ENCODE measurements around the gene AGAP1. TPM values are rescaled to one million over a fixed set of nuclear protein-coding genes. Genes with fewer than 3 reads are reported as not detected.

AGAP1 gene
- total RNA-seq, 4 donors from 2014 or later: 23.4 to 46.5 (median 29.3) TPM

- Histone ChIP-seq H3K4me1 (peaks cover 0 to 7% of the 10 kb centered on the region in 2 donors), H3K9me3 (no peaks in the 10 kb centered on the region), H3K4me3 (replicated peaks in 1 of 3) (no peak overlapping the region), H3K27me3 (peaks cover 11% of the 10 kb centered on the region), H3K27ac (no peak overlapping the region), H3K36me3 (no peaks in the 10 kb centered on the region)
- intact Hi-C loops (cut with DNase I): no loop called here
- WGBS, 2 donors: 83 to 92% methylated on average over 3 of the region's 3 CpGs
- no peak for DNase-seq
- TF ChIP-seq CTCF (IDR thresholded peaks at IDR 0.05) (no peak), POLR2A (IDR thresholded peaks at IDR 0.05) (no peak)
Measured at GRCh38 chr2:236155406-236155805, 661.6 kb downstream of the AGAP1 start.

DNA sequence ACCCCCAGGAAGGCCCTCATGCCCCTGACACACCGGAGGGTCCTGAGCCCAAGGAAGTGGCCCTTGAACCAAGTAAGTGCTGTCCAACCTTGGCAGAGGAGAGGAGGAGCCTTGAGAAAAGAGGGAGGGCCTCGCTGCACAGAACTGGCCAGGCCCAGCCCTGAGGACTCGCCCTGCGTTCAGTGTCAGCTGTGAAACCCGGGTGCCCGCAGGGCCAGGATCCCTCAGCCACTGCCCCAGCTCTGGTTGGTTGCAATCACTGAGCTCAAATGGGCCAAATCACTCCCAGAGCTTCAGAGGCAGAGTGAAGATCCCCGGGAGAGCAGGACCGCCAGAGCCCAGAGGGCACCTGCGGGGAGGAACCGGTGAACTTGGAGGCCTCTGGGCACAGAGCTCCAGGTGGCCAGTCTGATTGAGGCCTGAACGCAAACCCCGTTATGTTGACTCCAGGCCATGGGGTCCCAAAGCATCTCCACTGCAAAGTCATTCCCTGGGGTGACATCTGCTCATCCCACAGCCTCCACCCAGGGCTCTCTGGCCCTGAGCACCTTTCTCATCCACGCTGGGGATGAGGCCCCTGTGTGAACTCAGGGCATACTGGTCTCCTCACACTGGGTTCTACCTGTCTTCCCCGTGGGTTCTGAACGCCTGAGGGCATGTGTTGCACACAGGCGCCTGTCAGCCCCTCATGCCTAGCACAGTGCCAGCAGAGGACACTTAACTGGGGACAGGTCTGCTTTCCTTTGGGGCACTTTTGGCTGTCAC is 662.4 kb downstream of the AGAP1 start:
- H3K36me3 ChIP-seq: no peaks in the 10 kb centered on the region
- 85 to 92% methylated on average over 6 to 8 of the region's 16 CpGs for whole genome bisulfite sequencing, 2 donors
- peaks cover 11% of the 10 kb centered on the region for H3K27me3 ChIP-seq
- intact Hi-C loops (cut with DNase I): no loop called here
- H3K4me1 ChIP-seq: peaks cover 0 to 7% of the 10 kb centered on the region in 2 donors
- H3K27ac ChIP-seq: no peak overlapping the region
- H3K9me3 ChIP-seq: no peaks in the 10 kb centered on the region
- DNase-seq: no peak
- TF ChIP-seq POLR2A (IDR thresholded peaks at IDR 0.05) (no peak), CTCF (IDR thresholded peaks at IDR 0.05) (no peak)
- H3K4me3 ChIP-seq (replicated peaks in 1 of 3): no peak overlapping the region

GRCh38 chr2:236156860-236157194 is 663.0 kb downstream of the AGAP1 start:
- DNase-seq: no peak
- Histone ChIP-seq H3K9me3 (no peaks in the 10 kb centered on the region), H3K27me3 (peaks cover 11% of the 10 kb centered on the region), H3K36me3 (no peaks in the 10 kb centered on the region), H3K4me3 (replicated peaks in 1 of 3) (no peak overlapping the region), H3K4me1 (peaks cover 0 to 7% of the 10 kb centered on the region in 2 donors), H3K27ac (no peak overlapping the region)
- intact Hi-C loops (cut with DNase I): no loop called here
- WGBS, 2 donors: 80 to 88% methylated on average over 6 to 7 of the region's 7 CpGs
- TF ChIP-seq CTCF (IDR thresholded peaks at IDR 0.05) (no peak), POLR2A (IDR thresholded peaks at IDR 0.05) (no peak)

DNA sequence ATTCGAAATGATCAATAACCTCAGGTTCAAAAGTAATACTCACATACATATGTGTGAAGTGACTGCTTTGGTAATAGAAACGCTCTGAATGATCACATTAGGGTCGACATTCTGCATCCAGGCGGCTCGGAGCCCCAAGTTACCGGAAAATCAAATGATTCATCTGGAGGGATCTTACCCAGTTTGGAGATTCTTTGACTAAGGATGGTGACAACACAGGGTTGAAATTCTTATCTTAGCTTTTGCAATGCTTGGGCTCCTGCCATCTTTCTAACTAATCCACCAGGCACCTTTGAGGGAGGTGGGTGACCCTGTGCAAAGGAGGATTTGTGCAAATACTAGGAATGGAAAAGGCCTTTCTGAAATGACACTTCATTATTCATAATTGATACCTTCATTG is 663.5 kb downstream of the AGAP1 start:
- Histone ChIP-seq H3K27me3 (peaks cover 11% of the 10 kb centered on the region), H3K4me1 (peaks cover 0 to 7% of the 10 kb centered on the region in 2 donors), H3K9me3 (no peaks in the 10 kb centered on the region), H3K27ac (no peak overlapping the region), H3K36me3 (no peaks in the 10 kb centered on the region), H3K4me3 (replicated peaks in 1 of 3) (no peak overlapping the region)
- 91 to 95% methylated on average over 6 of the region's 6 CpGs for WGBS, 2 donors
- intact Hi-C loops (cut with DNase I): no loop called here
- DNase-seq: no peak
- TF ChIP-seq POLR2A (IDR thresholded peaks at IDR 0.05): no peak
- no peak for TF ChIP-seq CTCF (IDR thresholded peaks at IDR 0.05)

DNA sequence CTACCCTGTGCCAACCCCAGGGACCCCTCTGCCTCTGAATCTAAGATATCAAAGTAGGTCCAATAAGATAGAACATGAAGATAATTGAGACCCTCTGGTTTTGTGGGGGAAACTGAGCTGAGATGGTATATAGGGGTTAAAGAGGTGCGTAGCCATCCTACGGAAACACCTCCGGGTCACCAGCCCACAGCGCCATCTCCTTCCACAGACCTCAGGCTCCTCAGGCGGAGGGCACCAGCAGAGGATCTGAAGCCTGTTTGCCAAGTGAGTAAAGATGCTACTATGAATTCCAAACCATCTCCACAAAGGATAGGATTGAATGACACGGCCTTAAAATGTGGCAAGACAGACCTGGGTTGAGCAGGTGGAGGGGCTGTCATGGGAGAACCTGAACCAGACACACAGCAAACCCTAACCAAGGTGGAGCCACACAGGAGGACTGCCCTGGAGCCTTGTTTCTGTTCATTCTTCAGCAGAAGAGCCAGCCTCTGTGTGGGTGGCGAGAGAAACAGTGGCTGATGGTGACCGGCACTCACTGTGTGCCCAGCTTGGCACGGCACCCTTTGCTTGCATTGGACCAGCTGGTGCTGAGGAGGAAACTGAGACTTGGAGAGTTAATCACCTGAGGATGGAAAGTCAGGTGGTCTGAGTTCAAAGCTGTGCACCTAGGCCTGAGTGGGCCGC is 664.1 kb downstream of the AGAP1 start:
- 85 to 95% methylated on average over 10 of the region's 10 CpGs for WGBS, 2 donors
- Histone ChIP-seq H3K27me3 (peaks cover 12% of the 10 kb centered on the region), H3K27ac (no peak overlapping the region), H3K4me3 (replicated peaks in 1 of 3) (no peak overlapping the region), H3K4me1 (peaks cover 0 to 7% of the 10 kb centered on the region in 2 donors), H3K9me3 (no peaks in the 10 kb centered on the region), H3K36me3 (no peaks in the 10 kb centered on the region)
- no peak for DNase-seq
- TF ChIP-seq CTCF (IDR thresholded peaks at IDR 0.05): no peak
- intact Hi-C loops (cut with DNase I): no loop called here

Data from thyroid gland (tissue), 4 donors.